K562 (cell line): ENCODE data around the gene CHIC1. TPM values are rescaled to one million over a fixed set of nuclear protein-coding genes. Genes with fewer than 3 reads are reported as not detected.
A peak's percentile ranks its signal among the peaks of the same experiment; 100 is the strongest.

Source experiments
- ARID2 ChIP-seq: fragments of 450-650 bp; IDR thresholded peaks from 2 replicates; pipeline ENCODE4 v1.6.1; 2017; ENCODE audit warnings: antibody characterized with exemption, mild to moderate bottlenecking
- CHD2 ChIP-seq: IDR thresholded peaks from 2 replicates; pipeline ENCODE4 v1.6.1; 2011; ENCODE audit warnings: low read depth, low read length
- MAFF ChIP-seq: IDR thresholded peaks from 2 replicates; pipeline ENCODE4 v1.6.1; 2012; ENCODE audit warnings: low read length, improper control_type of control experiment
- MGA ChIP-seq: fragments of 450-650 bp; IDR thresholded peaks from 2 replicates; pipeline ENCODE4 v1.6.1; 2016; ENCODE audit warnings: mild to moderate bottlenecking, moderate library complexity
- PML ChIP-seq: IDR thresholded peaks from 2 replicates; pipeline ENCODE4 v1.6.1; 2012; ENCODE audit warnings: low read length, inconsistent platforms
- PPARD ChIP-seq: fragments of 250-450 bp; sonication (Bioruptor Pico); IDR thresholded peaks from 2 replicates; pipeline ENCODE4 v1.8.0; 2022; ENCODE audit warnings: inconsistent platforms, mild to moderate bottlenecking, moderate library complexity
- RBFOX2 ChIP-seq: fragments of 200-400 bp; formaldehyde crosslinking; IDR thresholded peaks from 2 replicates; pipeline ENCODE4 v1.6.1; 2017; ENCODE audit warnings: low read depth, mild to moderate bottlenecking, low read length, moderate library complexity
- SFPQ ChIP-seq: fragments of 200-400 bp; formaldehyde crosslinking; IDR thresholded peaks from 2 replicates; pipeline ENCODE4 v1.6.1; 2017; ENCODE audit warnings: mild to moderate bottlenecking, low read depth, low read length, moderate library complexity
- ZNF143 ChIP-seq: sonication (generic); formaldehyde crosslinking; IDR thresholded peaks from 2 replicates; pipeline ENCODE4 v1.9.0; 2022; ENCODE audit warnings: mild to moderate bottlenecking, missing genetic modification reagents
- ZNF263 ChIP-seq: sonication (generic); formaldehyde crosslinking; IDR thresholded peaks from 2 replicates; pipeline ENCODE4 v1.8.0; 2022; ENCODE audit warnings: mild to moderate bottlenecking, missing genetic modification reagents, borderline replicate concordance
- ZNF408 ChIP-seq: fragments of 250-450 bp; sonication (Bioruptor Pico); IDR thresholded peaks from 2 replicates; pipeline ENCODE4 v1.4.0; 2020; ENCODE audit warnings: low read depth, mild to moderate bottlenecking, moderate library complexity
- polyA plus RNA-seq, 8 experiments: library from polyadenylated mRNA; depleted of rRNA in 4 of 8; stranded (reverse) in 5 of 8; unstranded in 3 of 8; fragments of >200 nt; fragmentation: Nextera tagmentation in 2 of 8; fragmentation: Illumina TruSeq in 1 of 8; extraction: Ambion mirVana in 2 of 8; extraction: Trizol in 1 of 8; gene quantifications; 2 replicates each; pipeline versions ENCODE4 v1.2.1 to v1.2.3, GENCODE V29; 2011 to 2014; ENCODE audit warnings: inconsistent platforms in 1 of 8, missing spikeins in 1 of 8
- total RNA-seq, 7 experiments: library from RNA; depleted of rRNA in 6 of 7; stranded (reverse); fragments of >200 nt in 6 of 7; fragmentation: Illumina TruSeq in 2 of 7; extraction: Trizol in 2 of 7; gene quantifications; 2 replicates each; pipeline versions ENCODE4 v1.2.1 to v1.2.3, GENCODE V29; 2011 to 2021; ENCODE audit warnings: low replicate concordance in 1 of 7

Gene CHIC1
- total and polyA plus RNA-seq, 9 of the 15 experiments (the other 6 are each of a cell fraction or from before 2014, with no cell fraction given) = 0.10 to 1.5 (median 1.1) TPM

- TF ChIP-seq RBFOX2 (peak; percentile 69), ZNF408 (CRISPR knock-in tag) (no peak), PML (no peak), MGA (peak; percentile 69), ZNF263 (CRISPR knock-in tag) (no peak), ZNF143 (CRISPR knock-in tag) (no peak), ARID2 (no peak), MAFF (no peak), PPARD (CRISPR knock-in tag) (no peak), SFPQ (no peak), CHD2 (no peak)
Measured at GRCh38 chrX:73562984-73563737, at the start of gene CHIC1 (continued).
